Right forelimb (tissue), 1 donor: ENCODE data around the gene CCDC18.
"Not testable (repeated sequence)": the region's sequence is repeated elsewhere in the genome, so short reads cannot be mapped to it uniquely, and the experiment has no call there.

Experiments
- DNase-seq: peaks from one replicate; pipeline ENCODE4 v3.0.0-alpha.2; 2018

The CCDC18 gene

GRCh38 chr1:93239863-93240262 lies 59.3 kb downstream of the CCDC18 start:
- DNase-seq = no peak

GRCh38 chr1:93243233-93243632 lies 62.7 kb downstream of the CCDC18 start:
- not testable (repeated sequence) for DNase-seq

GRCh38 chr1:93244298-93245069 lies 64.0 kb downstream of the CCDC18 start:
- no peak for DNase-seq

- no peak for DNase-seq
Measured at GRCh38 chr1:93251966-93252365, 71.4 kb downstream of the CCDC18 start.

- no peak for DNase-seq
Measured at GRCh38 chr1:93252598-93252997, 72.1 kb downstream of the CCDC18 start.

GRCh38 chr1:93253516-93253915 lies 73.0 kb downstream of the CCDC18 start:
- no peak for DNase-seq

- DNase-seq = no peak
Measured at GRCh38 chr1:93255222-93256079, 74.9 kb downstream of the CCDC18 start.

GRCh38 chr1:93256433-93256832 lies 75.9 kb downstream of the CCDC18 start:
- no peak for DNase-seq

GRCh38 chr1:93257889-93258288 lies 77.4 kb downstream of the CCDC18 start:
- DNase-seq = no peak

GRCh38 chr1:93260726-93261125 lies 80.2 kb downstream of the CCDC18 start:
- DNase-seq = not testable (repeated sequence)

- no peak for DNase-seq
Measured at GRCh38 chr1:93262645-93263044, 82.1 kb downstream of the CCDC18 start.

GRCh38 chr1:93268888-93269287 lies 88.4 kb downstream of the CCDC18 start:
- DNase-seq = not testable (repeated sequence)

GRCh38 chr1:93275262-93275633 lies 94.7 kb downstream of the CCDC18 start:
- DNase-seq = not testable (repeated sequence)

- no peak for DNase-seq
Measured at GRCh38 chr1:93275634-93276295, 95.2 kb downstream of the CCDC18 start.

- DNase-seq = not testable (repeated sequence)
Measured at GRCh38 chr1:93277530-93277929, 97.0 kb downstream of the CCDC18 start.

GRCh38 chr1:93283496-93283895 lies 103.0 kb downstream of the CCDC18 start:
- no peak for DNase-seq

- DNase-seq = no peak
Measured at GRCh38 chr1:93288558-93288957, 108.0 kb downstream of the CCDC18 start.

- DNase-seq = no peak
Measured at GRCh38 chr1:93296555-93297154, 116.1 kb downstream of the CCDC18 start.

GRCh38 chr1:93301131-93301530 lies 120.6 kb downstream of the CCDC18 start:
- DNase-seq = no peak

- no peak for DNase-seq
Measured at GRCh38 chr1:93302078-93302477, 121.6 kb downstream of the CCDC18 start.

- no peak for DNase-seq
Measured at GRCh38 chr1:93304716-93305138, 124.2 kb downstream of the CCDC18 start.

GRCh38 chr1:93306920-93307319 lies 126.4 kb downstream of the CCDC18 start:
- DNase-seq = no peak

- DNase-seq = no peak
Measured at GRCh38 chr1:93313026-93313425, 132.5 kb downstream of the CCDC18 start.
